Activated naive CD4-positive, alpha-beta T cell treated with Interleukin-2 at 50 U/mL for 16 hours (primary cell): ENCODE measurements around the gene BCL7C.
"Not testable (repeated sequence)": the region's sequence is repeated elsewhere in the genome, so short reads cannot be mapped to it uniquely, and the experiment has no call there.

Experiments
- DNase-seq: peaks from one replicate; pipeline ENCODE4 v3.0.0-alpha.2; 2020

Gene BCL7C

DNA sequence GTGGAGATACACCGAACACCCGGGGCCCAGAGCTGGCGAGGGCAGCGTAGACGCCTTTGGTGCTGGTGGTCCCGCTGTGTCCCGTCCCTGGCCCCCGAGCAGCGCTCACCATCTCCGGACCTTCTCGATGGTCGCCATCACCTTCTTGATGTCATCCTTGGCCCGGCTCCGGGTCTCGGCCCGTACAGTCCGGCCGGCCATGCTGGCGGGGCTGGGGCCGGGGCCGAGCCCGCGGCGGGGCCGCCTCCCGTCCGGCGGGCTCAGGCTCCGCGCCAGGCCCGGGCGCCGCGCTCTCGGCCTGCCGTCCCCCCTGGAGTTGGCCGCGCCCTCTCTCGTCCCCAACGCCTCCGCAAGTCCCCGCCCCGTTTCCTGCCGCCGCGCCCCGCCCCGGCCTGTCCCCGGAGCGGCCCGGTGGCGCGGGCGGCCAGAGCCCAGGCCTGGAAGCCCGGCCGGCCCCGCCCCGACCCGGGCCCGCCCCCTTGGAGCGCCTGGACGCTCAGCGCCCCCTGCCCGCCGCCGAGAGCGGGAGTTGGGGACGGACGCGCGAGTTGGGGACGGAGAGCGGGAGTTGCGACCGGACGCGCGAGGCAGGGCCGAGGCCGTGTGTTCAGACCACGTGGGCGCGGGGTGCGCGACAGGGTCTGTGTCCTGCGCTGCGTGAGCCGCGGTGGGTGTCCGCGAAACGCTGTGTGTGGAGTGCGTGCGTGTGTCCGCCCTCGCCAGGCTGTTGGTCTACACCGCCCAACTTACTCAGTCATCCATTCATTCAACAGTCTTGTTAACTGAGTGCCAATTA, at the start of gene BCL7C:
Gene BCL7C, minus strand, starts transcription at position 334 of the 796 bp plus-strand sequence. Its CDS starts 133 bp downstream, at position 201.
- peak; percentile 87 for DNase-seq

DNA sequence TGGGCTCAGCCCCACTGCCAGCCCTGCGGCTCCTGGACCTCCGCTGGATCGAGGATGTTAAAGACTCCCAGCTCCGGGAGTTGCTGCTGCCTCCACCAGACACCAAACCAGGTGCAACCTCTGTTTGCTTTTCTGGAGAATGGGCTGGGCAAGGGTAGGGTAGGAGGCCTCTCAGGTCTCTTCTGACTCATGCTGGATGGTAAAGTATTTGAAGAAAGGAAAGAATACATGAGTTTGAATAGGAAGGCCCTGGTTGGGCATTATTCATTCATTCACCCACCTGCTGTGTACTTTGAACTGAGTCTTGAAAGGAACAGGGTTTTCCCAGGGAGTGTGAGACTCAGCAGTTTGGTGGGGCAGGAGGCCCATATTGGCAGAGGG, 48.5 kb upstream of the BCL7C start:
- no peak for DNase-seq

DNA sequence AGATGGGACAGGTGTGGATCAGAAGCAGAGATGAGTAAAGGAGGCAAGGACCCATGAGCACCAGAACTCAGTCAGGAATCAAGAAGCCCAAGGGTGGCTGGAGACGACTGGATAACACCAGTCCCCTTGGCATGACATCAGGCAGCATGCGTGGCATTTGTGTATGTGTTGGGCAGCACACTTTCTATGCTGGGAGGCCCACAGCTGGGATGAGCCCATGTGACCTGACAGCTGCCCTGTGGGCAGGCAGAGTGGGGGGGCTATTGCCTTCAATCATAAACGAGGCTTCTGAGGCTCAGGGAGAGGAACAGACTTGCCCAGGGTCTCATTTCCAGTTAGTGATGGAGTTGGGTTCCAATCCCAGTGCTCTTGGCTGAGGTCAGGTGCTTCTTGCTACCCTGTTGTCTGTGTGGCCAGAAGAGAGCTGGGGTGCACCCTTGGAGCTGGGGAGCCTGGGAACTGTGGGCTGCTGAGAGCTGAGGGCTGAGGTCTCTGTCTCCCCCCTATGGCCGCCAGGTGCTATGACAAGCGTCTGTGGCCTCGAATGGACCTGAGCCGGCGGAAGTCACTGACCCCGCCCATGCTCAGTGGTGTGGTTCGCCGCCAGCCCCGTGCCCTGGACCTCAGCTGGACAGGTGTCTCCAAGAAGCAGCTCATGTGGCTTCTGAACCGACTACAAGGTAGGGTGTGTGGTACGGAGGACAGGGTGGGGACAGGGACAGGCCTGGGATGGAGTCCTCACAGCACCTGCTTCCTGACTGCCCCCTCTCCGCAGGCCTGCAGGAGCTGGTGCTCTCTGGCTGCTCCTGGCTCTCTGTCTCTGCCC, 47.9 kb upstream of the BCL7C start:
- peak; percentile 71 for DNase-seq

DNA sequence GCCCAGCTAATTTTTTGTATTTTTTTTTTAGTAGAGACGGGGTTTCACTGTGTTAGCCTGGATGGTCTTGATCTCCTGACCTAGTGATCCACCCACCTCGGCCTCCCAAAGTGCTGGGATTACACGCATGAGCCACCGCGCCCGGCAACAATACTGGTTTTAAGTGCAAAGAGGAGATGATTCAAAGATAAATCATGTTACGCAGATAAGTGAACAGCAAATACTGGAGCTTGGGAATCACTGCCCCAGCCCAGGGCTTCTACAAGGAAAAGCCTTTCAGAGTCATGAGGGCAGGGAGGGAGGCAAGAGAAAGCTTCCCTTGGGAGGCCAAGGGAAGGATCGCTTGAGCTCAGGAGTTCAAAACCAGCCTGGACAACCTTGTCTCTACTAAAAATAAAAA, 45.7 kb upstream of the BCL7C start:
- not testable (repeated sequence) for DNase-seq

DNA sequence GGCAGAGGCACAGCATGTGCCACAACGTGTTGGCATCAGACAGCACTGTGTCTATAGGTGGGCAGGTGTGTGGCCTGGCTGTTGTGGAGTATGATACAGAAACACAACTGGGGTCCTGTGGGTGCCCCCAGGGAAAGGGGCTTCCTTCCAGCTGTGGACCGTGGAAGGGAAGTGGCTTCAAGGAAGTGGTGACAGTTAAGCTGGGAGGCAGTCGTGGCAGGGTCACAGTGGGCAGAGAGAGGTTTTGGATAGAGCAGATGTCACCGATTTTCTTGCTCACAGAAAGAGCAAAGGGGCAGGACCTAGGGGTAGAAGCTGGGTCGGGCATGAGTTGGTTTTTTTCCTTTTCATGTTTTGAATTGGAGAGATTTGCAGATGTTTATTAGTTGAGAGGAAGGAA, 43.8 kb upstream of the BCL7C start:
- no peak for DNase-seq

DNA sequence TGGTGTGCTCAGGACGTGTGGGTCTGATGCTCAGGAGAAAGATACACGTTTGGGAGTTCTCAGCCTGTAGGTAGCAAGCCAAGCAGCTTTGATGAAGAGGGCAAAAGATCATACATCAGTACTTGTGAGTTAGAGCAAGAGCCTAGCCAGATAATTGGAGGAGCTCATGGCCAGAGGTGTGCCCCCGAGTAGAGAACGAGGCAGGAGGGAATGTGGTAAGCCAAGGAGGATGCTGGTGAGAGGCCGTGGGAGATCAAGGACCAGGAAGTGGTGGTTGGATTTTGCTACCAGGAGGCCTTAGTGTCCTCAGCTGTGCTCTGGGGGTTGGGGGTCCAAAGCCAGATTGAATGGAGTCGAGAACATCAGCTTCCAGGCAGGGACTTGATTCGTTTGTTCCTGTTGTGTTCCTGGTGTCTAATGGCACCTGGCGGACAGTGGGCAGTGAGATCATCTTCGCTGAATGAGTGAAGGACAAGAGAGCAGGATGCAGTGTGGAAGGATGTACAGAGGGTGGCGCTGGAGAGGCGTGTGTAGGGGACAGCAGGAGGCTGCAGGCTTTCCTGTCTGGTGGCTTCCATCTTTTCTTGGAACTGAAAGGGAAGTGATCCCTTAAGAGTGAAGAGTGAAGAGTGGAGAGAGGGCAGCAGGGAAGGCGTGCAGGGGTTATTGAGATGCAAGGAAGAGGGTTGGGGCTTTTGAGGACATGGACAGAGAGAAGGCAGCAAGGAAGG, 41.1 kb upstream of the BCL7C start:
- DNase-seq, result peak; percentile 30

DNA sequence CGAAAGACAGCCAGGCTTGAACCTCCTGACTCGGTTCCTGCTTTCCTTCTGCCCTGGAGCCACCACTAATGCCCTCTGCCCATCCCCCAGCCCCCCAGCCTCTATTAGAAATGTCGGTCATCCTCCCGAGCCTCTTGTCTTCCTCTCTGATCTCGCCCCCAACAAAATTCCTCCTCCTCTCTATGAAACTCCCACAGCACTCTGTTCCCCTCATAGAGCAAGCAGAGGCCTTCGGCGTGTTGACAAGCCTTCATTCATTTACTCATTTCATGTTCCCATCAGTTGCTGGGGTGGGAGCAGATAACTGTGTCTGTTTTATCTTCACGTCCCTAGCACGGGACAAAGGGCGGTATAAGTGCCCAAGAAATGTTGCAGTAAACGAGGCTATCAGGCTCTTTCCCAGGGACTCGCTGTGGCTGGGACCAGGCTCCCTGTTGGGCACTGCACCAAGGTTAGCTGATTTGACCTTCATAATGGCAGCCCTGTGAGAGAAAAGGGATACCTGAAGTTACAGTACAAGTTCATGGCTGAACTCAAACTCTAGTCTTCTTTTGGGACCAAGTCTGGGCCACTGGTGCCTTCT, 37.3 kb upstream of the BCL7C start:
- no peak for DNase-seq

DNA sequence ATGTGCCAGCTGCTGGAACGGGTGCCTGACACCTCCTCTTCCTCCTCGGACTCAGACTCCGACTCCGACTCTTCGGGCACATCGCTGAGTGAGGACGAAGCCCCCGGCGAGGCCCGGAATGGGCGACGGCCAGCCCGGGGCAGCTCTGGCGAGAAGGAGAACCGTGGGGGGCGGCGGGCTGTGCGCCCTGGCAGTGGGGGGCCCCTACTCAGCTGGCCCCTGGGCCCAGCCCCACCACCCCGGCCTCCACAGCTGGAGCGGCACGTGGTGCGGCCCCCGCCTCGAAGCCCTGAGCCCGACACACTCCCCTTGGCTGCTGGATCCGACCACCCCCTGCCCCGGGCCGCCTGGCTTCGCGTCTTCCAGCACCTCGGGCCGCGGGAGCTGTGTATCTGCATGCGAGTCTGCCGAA, 36.3 kb upstream of the BCL7C start:
- DNase-seq, result no peak

DNA sequence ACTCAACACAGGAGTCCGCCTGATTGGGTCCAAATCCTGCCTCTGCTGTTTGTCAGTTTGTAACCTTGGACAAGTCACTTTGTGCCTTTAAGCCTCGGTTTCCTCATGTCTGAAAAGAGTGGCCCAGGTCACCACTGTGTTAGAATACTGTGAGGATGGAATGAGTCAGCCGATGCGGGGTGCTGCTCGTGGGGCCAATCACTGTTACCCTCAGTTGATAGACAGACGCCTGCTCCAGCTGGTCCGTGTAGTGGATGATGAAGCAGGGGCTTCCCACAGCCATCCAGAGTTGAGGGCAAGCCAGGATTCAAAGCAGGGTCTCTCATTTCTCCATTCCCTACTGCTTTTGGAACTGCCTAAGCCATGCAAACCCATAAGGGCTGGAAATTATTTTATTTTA, 35.3 kb upstream of the BCL7C start:
- no peak for DNase-seq

DNA sequence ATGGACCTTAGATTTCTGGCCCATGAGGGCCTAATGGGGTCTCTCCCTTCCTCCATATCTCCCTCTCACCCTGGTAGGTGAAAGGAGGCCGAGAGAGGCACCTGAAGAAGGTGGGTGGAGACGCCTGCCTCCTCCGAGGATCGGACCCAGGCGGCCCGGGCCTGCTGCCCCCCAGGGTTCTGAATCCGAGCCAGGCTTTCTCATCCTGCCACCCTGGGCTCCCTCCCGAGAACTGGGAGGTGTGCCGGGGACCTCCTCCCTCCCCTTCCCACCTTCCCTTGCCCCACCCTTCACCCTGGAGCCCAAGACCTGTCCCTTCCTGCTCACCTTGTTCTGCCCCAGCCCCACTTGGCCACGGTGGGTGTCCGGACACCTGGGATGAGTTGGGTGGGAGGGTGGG, 34.5 kb upstream of the BCL7C start:
- DNase-seq, result no peak

DNA sequence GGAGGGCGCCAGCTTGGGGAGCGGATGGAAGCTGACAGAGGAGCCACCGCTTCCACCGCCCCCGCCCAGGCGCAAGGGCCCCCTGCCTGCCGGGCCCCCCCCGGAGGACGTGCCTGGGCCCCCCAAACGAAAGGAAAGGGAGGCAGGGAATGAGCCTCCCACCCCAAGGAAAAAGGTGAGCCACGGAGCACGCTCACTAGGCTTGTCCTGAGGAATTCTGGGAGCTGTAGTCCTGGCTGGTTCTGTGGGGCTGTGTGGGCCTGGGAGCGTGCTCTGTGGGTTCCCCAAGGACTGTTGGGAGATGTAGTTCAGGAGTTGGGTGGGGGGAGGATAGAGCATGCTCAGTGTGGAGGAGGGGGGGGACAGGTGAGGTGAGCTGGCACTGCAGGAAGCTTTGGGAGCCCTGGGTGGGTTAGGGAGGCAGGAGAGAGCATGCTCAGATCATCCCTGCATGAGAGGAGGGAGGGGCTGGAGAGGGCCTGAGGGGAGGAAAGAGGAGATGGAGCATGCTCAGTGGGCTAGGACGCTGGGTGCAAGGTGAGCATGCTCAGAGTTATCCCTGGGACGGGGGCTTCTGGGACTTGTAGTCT, 34.0 kb upstream of the BCL7C start:
- peak; percentile 43 for DNase-seq

DNA sequence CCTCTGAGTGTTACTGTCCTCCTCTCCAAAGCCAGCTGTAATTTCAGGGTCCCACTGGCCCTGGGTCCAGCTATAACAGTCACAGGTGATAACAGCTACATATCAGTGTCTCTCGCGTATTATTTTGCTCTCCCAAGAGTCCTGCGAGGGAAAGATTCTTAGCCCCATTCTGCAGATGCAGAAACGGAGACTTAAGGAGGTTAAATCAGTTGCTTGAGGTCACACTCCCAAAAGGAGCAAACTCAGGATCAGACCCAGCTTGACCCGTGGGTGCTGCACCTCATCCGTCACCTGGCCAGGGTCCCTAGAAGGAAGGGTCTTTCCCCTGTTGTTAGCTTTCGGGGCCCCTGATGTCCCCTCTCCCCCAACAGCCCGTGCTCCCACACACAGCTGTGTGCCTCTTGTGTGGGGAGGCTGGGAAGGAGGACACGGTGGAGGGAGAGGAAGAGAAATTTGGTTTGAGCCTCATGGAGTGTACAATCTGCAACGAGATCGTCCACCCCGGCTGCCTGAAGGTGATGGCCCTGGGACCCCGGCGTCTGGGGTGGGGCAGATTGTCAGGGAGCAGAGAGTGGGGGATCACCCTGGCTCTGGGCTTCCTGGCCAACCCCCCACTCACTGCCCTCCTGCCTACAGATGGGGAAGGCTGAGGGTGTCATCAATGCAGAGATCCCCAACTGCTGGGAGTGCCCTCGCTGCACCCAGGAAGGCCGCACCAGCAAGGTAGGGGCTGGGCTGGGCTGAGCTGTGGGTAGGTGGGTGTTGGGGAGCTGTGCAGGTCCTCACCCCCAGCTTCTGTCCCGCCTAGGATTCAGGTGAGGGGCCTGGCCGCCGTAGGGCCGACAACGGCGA, 33.3 kb upstream of the BCL7C start:
- DNase-seq, result no peak

DNA sequence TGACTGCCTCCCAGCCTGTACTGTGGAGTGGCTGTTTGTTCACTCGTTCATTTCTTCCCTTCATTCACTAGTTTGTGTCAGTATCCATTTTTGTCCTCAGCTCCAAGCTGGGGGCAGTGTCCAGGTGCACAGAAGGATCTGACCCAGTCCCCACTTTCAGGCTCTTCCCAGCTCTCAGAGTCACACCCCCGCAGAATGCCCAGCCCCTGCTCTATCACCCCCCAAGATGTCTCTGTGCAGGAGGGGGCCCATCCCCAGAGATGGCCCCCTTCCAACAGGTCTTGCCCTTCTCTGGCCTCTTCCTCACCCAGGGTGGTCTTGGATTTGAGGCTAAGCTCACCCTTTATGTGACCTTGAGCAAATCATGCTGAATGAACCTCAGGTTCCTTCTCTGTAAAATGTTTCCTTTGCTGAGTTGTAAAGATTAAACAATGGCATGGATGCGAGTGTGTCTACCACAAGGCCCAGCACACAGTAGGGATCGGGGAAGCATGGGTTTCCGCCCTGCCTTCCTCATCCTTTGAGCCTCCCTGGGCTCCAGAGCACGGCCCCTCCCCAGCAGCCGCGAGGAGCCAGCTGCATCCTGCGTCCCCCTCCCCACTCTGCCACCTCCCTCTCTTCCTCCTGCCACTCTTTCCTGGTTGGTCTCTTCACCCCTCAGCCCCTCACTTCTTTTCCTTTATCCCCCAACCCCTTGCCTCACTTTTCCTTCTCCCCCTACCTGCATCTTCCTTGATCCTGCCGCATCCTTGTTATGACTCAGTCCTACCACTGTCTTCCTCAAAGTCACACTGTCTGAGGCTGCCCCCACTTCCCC, 32.3 kb upstream of the BCL7C start:
- no peak for DNase-seq

DNA sequence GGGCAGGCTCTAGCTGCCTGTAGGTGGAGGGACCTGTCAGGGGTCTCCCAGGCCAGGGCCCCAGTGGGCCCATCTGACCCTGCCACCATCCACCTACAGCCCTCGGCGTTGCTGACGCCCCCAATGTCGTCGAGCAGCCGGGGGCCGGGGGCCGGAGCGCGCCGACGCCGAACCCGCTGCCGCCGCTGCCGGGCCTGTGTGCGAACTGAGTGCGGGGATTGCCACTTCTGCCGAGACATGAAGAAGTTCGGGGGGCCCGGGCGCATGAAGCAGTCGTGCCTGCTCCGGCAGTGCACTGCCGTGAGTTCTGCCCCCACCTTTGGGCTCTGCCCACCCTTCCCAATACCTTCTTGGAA, 31.7 kb upstream of the BCL7C start:
- no peak for DNase-seq

DNA sequence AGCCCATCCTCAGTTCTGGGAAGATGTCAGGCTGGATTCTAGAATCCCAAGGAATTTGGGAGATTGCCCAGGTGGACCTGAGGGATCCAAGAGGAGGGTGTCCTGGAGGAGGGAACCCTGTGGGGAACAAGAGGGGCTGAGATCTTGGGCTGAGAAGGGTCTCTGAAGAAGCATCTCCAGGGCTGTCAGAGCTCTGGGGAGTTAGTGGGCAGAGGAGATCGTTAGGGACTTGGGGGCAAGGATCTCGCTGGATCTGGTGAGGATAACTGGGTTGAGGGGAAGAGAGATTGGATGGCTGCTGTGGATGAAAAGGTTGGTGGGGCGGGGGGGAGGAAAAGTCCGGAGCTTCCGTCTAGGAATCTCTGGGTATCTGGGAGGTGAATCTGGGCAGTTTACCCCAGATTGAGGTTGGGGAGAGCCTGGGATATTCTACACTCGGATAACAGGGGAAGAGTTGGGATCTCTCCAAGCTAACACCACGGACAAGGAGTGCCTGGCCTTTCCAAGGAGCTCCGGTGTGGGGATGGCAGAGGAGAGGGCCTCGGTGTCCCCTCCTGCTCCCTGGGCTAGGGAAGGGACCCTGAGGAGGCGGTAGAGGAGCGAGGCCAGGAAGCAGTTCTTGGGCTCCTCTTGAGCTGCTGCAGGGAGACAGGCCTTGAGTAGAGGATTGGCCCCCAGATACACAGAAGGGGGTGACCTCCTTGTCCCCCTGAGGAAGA, 31.2 kb upstream of the BCL7C start:
- DNase-seq, result no peak

DNA sequence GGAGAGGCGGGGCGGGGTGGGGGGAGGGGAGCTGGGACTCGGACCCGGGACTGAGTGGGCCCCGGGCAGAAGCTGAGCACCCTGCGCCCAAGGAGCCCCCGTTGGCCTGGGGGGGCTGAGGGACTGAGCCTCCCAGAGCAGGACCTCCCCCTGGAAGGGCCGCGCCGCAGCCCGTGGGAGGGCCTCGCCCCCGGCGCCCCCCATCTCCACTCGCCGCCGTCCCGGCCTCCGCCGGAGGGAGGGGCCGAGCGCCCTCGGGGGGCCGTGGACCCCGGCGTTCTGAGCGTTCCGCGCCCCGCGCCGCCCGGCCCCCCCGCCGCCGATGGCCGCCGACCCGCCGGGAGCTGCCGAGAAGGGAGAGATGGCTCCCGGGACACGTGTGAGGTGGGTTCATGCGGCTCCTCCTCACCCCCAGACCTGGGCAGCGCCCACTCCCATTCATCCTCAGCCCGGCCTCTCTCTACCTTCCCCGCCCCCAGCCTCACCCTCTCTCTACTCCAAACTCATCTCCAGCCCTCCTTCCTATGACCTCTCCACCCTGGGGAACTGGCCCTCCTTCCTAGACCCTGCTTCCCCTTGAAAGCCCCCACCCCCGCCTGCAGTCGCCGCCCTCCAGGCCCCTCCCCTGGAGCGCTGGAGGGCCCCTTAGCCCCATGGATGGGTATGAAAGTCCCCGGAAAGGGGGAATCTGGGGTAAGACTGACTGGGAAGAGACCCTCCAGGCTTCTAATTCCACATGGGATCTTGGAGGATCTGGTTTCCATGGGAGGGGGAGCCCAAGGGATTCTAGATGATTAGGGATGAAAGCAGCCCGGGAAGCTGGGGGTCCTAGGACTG, 30.4 kb upstream of the BCL7C start:
- DNase-seq, result peak; percentile 20

DNA sequence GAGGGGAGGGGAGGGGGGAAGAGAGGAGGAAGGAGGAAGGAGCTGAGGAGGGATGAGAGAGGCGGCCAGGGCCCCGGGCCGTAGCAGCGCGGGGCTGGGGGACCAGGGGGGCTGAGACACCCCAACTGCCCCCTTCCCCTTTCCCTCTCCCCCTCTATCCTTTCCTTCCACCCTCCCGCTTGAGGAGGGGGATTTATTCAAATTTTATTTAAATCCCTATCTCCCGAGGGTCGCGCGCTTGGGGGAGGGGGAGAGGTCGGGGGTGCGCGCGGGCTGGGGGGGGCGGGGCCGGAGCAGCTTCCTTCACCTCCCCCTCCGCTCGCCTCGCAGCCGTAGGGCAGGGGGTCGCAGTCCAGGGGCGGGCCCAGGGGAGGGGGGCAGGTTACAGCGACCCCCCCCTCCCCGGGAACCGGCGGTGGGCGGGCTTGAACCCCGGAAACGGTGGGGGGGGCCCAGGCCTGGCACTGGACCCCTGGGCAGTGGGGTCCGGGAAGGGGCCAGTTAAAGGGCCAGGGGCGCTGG, 29.7 kb upstream of the BCL7C start, which contains the start of gene FBXL19:
Gene FBXL19, plus strand, starts transcription at position 19 of the 522 bp plus-strand sequence. CDS start 2,183 bp downstream, outside the sequence.
- DNase-seq, result no peak

DNA sequence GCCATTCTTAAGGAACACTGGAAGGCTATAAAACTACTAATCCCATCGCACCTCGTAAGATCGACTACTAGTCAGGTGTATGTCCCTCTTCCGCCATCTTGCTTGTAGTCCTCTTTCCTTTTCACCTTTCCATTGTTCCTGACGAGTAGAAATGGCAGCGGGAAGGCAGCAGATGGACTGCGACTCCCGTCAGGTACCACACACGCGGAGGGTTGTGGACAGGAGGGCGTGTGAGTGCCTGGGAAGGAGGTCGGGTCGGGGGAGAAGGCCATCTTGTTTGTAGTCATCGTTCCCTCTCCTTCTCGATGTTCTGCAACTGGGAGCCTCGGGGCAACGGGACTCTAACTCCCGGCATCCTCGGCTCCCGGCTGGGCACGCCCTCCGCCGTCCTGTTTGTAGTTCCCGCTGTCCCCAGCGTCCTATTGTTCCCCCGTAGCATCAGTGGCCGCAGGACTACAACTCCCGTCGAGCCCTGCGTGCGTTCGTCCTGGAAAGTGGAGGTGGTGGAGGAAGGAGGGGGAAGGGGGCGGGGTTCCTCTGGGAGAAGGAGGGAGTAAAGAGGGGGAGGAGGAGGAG, 29.2 kb upstream of the BCL7C start:
- peak; percentile 96 for DNase-seq
